ENCODE results near the gene UBE2O.

Gene UBE2O

DNA sequence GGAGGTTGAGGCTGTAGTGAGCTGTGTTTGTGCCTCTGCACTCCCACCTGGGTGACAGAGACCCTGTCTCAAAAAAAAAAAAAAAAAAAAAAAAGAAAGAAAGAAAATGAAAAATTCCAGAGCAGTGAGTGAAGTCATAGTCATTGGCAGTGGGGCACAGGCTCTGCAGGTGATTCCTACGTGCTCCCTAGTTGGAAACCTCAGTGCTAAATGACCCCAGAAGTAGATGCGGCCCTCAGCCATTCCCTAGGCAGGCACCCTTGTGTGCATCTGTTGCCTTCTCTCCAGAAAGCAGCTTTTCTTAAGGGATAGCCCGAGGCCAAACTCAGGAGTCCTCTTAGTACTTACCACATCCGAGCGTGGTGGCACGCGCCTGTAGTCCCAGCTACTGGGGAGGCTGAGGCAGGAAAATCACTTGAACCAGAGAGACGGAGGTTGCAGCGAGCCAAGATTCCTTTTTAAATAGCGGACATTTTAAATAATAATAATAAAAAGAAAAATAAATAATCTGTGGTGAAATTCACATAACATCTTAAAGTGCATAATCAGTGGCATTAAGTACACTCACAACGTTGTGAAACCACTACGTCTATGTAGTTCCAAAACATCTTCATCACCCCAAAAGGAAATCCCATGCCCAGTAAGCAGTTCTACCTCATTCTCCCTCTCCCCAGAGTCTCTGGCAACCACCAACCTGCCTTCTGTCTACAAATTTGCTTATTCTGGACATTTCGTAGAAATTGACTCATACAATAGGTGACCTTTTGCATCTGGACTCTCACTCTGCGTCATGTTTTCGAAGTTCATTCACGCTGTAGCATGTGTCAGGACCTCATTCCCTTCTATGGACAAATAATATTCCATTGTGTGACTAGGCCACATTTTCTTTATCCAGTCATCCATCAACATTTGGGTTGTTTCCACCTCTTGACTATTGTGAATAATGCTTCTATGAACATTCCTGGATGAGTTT is 81.0 kb downstream of the UBE2O start:
- TF ChIP-seq, protein P1, sequence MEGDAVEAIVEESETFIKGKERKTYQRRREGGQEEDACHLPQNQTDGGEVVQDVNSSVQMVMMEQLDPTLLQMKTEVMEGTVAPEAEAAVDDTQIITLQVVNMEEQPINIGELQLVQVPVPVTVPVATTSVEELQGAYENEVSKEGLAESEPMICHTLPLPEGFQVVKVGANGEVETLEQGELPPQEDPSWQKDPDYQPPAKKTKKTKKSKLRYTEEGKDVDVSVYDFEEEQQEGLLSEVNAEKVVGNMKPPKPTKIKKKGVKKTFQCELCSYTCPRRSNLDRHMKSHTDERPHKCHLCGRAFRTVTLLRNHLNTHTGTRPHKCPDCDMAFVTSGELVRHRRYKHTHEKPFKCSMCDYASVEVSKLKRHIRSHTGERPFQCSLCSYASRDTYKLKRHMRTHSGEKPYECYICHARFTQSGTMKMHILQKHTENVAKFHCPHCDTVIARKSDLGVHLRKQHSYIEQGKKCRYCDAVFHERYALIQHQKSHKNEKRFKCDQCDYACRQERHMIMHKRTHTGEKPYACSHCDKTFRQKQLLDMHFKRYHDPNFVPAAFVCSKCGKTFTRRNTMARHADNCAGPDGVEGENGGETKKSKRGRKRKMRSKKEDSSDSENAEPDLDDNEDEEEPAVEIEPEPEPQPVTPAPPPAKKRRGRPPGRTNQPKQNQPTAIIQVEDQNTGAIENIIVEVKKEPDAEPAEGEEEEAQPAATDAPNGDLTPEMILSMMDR (IDR thresholded peaks at IDR 0.05; ENCODE audit: insufficient read depth, low read depth, low read length, missing control alignments): no peak
- no peak for DNase-seq (ENCODE audit: low read depth)
- H3K4me3 ChIP-seq (ENCODE audit: low read depth, low read length): no peak overlapping the region

DNA sequence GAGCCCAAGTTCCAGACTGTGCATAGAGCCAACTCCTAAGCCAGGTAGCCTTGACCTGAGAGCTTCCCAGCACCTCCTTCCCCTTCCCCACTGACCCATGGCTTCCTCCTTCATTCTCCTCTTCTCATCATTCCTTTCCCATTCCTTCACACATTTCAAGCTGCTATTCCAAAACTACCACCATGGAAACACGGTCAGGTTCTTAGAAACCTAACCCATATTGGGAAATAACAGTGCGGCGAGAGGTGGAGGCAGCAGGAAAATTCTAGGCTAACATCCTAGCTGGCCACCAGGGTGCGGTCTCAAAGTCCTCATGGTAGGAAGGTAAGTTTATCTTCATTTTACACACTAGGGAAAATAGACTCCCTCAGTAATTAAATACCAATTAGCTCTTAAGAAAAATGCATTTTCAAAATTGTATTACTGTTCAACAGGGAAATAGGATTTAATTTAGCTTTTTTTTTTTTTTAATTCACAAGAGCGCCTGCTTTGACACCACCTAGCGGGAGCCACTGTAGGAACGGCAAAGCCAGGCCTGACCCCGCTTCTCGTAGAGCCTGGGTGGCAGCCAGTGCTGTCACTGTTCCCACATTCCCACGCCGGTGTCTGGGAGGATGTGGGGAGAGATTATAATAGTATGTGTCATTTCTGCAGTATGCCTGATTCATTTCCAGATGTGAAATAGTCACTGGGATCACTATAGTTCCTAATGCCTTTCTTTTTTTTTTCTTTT is 82.5 kb downstream of the UBE2O start:
- DNase-seq (ENCODE audit: low read depth): no peak
- no peak overlapping the region for H3K4me3 ChIP-seq (ENCODE audit: low read depth, low read length)
- TF ChIP-seq, protein P1 (IDR thresholded peaks at IDR 0.05; ENCODE audit: insufficient read depth, low read depth, low read length, missing control alignments): no peak

DNA sequence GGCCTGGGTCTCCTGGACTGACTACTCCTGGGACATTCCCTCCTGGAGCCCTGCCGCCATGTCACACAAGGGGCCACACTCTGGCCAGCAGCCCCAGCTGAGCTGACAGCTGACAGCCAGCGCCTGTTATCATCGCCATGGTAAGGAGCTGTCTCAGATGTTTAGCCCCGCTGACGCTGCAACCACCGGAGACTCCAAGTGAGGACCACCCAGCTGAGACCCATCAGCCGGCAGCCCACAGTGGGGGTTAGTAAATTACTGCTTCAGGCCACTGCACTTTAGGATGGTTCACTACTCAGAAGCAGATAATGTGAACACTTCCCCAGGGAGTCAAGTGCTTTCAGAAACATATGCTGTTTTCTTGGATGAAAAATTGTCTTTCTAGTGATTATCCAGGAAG is 83.1 kb downstream of the UBE2O start:
- DNase-seq (ENCODE audit: low read depth): no peak
- no peak overlapping the region for H3K4me3 ChIP-seq (ENCODE audit: low read depth, low read length)
- TF ChIP-seq, protein P1 (IDR thresholded peaks at IDR 0.05; ENCODE audit: insufficient read depth, low read depth, low read length, missing control alignments): no peak

DNA sequence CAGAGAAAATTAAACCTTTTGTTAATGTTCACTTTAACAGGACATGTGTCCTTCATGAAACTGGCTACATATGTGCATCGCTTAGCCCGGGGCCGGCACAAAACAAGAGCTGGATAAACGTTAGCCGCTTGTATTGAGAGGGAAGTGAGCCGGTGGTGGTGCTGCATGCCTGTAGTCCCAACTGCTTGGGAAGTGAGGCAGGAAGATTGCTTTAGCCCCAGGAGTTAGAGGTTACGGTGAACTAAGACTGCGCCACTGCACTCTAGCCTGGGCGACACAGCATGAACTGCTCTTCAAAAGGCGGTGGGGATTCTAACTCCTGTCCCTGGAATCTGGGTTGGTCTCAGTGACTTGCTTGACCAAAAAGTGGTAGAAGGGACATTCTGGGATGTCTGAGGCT is 83.6 kb downstream of the UBE2O start:
- no peak overlapping the region for H3K4me3 ChIP-seq (ENCODE audit: low read depth, low read length)
- TF ChIP-seq, protein P1 (IDR thresholded peaks at IDR 0.05; ENCODE audit: insufficient read depth, low read depth, low read length, missing control alignments): no peak
- no peak for DNase-seq (ENCODE audit: low read depth)

DNA sequence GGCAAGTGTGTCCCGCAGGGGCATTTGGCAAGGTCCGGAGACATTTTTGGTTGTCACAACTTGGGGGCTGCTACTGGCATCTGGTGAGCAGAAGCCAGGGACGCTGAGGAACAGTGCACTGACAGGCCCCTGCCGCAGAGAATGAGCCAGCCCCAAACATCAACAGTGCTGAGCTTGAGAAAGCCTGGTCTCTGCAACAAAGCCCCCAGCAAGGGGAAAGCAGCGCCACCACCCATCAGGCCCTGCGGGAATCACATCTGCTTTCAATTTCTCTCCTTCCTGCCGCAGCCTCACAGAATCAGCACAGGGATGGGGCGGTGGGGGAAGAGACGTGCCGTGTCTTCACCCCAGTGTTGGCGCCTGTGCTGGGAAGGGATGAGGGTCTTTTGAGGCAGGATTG is 84.4 kb downstream of the UBE2O start:
- no peak for DNase-seq (ENCODE audit: low read depth)
- TF ChIP-seq, protein P1 (IDR thresholded peaks at IDR 0.05; ENCODE audit: insufficient read depth, low read depth, low read length, missing control alignments): no peak
- H3K4me3 ChIP-seq (ENCODE audit: low read depth, low read length): no peak overlapping the region

DNA sequence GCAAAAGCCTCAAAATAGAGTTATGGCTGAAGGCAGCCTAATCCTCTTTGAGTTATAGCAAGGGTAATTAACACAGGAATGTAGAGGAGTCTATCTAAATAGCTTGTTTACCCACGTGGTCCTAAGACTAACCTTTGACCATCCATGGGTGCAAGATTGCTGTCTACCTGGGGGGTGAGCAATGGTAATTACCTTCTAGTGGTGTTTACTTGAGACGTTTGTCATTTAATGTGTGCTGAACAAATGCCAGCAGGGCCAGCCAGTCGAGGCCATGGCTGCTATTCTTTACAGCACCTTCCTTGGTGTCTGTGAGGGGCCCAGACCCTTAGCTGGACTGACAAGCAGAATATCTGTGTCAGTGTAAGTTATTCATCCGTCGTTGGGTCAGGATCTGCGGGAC is 85.3 kb downstream of the UBE2O start:
- DNase-seq (ENCODE audit: low read depth): no peak
- H3K4me3 ChIP-seq (ENCODE audit: low read depth, low read length): no peak overlapping the region
- TF ChIP-seq, protein P1 (IDR thresholded peaks at IDR 0.05; ENCODE audit: insufficient read depth, low read depth, low read length, missing control alignments): no peak

Measured in GM12865 (cell line).